Measurements from ENCODE around the gene ABCA9.
"Not testable (repeated sequence)": the region's sequence is repeated elsewhere in the genome, so short reads cannot be mapped to it uniquely, and the experiment has no call there.

ABCA9 gene

GRCh38 chr17:69018022-69018615 is 42.6 kb downstream of the ABCA9 start:
- DNase-seq = no peak

GRCh38 chr17:69015631-69016030 is 45.1 kb downstream of the ABCA9 start:
- DNase-seq = no peak

- no peak for DNase-seq
Observed at GRCh38 chr17:69012895-69013805, 47.6 kb downstream of the ABCA9 start.

GRCh38 chr17:69009930-69010329 is 50.8 kb downstream of the ABCA9 start:
- no peak for DNase-seq

GRCh38 chr17:69004759-69005158 is 56.0 kb downstream of the ABCA9 start:
- DNase-seq = not testable (repeated sequence)

GRCh38 chr17:68999743-69000142 is 61.0 kb downstream of the ABCA9 start:
- not testable (repeated sequence) for DNase-seq

- DNase-seq = no peak
Observed at GRCh38 chr17:68993112-68993511, 67.6 kb downstream of the ABCA9 start.

- no peak for DNase-seq
Observed at GRCh38 chr17:68987966-68988365, 72.8 kb downstream of the ABCA9 start.

- DNase-seq = no peak
Observed at GRCh38 chr17:68981288-68981687, 79.4 kb downstream of the ABCA9 start.

- no peak for DNase-seq
Observed at GRCh38 chr17:68973098-68973846, 87.5 kb downstream of the ABCA9 start.

- DNase-seq = peak in 1 of 2 donors; percentile 54
Observed at GRCh38 chr17:68972119-68972704, 88.5 kb downstream of the ABCA9 start.

- no peak for DNase-seq
Observed at GRCh38 chr17:68969101-68969500, 91.6 kb downstream of the ABCA9 start.

- DNase-seq = no peak
Observed at GRCh38 chr17:68963958-68964357, 96.8 kb downstream of the ABCA9 start.

- no peak for DNase-seq
Observed at GRCh38 chr17:68961214-68961882, 99.4 kb downstream of the ABCA9 start.

GRCh38 chr17:68959117-68959516 is 101.6 kb downstream of the ABCA9 start:
- not testable (repeated sequence) for DNase-seq

- no peak for DNase-seq
Observed at GRCh38 chr17:68957944-68958343, 102.8 kb downstream of the ABCA9 start.

- DNase-seq = peak; percentile 33 to 83
Observed at GRCh38 chr17:68955181-68955841, 105.4 kb downstream of the ABCA9 start, which contains the start of gene ABCA8. ABCA8 (minus strand) TSS chr17:68955392; CDS start chr17:68942034, 13,358 bp downstream.

- peak in 1 of 2 donors; percentile 33 for DNase-seq
Observed at GRCh38 chr17:68954146-68954896, 106.4 kb downstream of the ABCA9 start.

GRCh38 chr17:68953340-68953997 is 107.3 kb downstream of the ABCA9 start:
- DNase-seq = no peak

GRCh38 chr17:68950725-68951124 is 110.0 kb downstream of the ABCA9 start:
- DNase-seq = no peak

All from hippocampal formation (tissue), 2 donors.